ENCODE measurements around the gene PRRT4.

The PRRT4 gene

DNA sequence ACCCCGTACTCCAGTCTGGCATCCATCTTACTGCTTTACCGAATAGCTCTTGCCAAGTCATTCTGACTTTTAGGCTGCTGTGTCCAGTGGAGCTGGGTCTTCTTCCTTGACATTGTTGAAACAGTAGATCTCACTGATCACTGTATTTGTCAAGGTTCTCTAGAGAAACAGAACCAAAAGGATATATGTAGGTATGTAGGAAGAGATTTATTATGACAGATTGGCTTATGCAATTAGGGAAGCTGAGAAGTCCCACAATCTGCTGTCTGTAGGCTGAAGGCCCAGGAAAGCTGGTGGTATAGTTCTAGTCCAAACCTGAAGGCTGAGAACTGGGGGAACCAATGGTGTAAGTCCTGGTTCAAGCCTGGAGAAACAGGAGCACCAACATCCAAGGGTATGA lies 12.1 kb upstream of the PRRT4 start:
- no peak for DNase-seq (ENCODE audit: low read depth)

DNA sequence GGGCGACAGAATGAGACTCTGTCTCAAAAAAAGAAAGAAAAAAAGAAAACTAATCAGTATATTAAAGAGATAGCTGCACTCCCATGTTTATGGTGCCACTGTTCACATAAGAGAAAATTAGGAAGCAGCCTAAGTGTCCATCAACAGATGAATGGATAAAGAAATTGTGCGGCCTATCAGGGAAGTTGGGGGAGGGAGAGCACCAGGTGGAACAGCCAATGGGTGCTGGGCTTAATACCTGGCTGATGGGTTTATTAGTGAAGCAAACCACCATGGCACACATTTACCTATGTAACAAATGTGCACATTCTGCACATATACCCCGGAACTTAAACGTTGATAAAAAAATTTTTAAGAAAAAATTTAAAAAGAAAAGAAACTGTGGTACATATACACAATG lies 9.0 kb upstream of the PRRT4 start:
- no peak for DNase-seq (ENCODE audit: low read depth)

DNA sequence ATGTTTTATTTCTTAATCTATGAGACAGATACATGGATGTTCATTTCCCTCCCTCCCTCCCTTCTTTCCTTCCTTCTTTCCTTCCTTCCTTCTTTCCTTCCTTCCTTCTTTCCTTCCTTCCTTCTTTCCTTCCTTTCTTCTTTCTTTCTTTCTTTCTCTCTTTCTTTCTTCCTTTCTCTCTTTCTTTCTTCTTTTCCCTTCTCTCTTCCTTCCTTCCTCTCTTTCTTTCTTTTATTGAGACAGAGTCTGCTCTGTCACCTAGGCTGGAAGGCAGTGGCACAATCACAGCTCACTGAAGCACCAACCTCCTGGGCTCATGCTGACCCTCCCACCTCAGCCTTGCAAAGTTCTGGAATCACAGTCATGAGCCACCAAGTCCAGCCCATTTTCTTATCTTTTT lies 5.5 kb upstream of the PRRT4 start:
- no peak for DNase-seq (ENCODE audit: low read depth)

DNA sequence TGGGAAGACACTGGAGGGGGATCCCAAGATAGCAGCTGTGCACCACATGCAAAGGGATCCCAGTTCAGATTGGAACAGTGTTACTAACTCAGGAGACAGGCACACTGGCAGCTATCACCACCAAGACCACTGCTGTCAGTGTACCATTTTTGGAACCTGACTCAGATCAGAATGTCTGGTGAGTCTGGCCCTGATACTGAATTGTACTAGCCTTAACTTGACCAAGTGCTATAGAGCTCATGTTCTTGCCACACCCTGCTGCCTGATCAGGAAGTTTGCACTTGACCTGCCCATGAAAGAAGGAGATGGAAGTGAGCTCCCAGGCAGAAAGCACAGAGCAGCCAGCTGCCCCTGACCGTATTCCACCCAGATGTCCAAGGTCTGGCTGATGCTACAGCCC lies 4.8 kb upstream of the PRRT4 start:
- no peak for DNase-seq (ENCODE audit: low read depth)

DNA sequence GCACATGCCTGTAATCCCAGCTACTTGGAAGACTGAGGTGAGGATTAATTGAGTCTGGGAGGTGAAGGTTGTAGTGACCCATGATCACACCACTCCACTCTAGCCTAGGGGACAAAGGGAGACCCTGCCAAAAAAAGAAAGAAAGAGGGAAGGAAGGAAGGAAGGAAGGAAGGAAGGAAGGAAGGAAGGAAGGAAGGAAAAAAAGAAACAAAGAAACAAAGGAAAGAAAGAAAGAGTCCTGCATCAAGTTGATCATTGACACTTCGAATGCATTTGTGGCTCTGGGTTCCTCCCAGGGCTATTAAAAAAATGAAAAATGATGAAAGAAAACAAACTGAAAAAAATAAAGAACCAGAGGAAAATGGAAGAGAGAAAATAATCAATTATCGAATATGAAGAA lies 3.9 kb upstream of the PRRT4 start:
- DNase-seq (ENCODE audit: low read depth) = no peak

DNA sequence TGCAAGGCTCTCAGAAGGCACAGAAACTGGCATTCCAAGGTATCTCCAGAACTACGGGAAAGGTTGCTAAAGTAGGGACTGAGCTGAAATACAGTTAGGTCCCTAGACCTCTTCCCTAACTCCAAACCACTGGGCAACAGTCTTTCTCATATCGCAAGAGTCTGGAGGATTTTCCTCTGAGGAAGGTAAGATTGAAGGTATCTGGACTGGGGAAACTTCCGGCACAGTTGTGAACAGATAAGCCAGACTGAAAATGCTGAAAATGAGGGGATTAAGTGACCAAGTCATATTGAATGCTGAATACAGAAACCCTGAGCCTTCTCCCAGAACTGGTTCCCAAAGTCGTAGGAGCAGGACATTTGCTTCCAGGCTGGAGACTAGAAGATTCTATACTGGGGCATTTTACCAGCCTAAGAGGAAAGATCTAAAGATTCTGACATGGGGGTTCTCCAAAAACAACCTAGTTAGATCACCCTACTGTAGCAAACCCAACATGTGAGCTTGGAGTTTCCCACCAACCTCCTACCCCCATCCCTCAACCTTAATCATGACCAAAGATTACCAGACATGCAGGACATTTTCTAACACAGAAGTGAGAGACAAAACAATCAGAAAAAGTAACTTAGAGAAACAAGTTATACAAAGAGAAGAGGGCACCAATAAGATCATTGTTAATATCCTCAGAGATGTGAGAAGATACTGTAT lies 2.8 kb upstream of the PRRT4 start:
- DNase-seq (ENCODE audit: low read depth) = no peak

DNA sequence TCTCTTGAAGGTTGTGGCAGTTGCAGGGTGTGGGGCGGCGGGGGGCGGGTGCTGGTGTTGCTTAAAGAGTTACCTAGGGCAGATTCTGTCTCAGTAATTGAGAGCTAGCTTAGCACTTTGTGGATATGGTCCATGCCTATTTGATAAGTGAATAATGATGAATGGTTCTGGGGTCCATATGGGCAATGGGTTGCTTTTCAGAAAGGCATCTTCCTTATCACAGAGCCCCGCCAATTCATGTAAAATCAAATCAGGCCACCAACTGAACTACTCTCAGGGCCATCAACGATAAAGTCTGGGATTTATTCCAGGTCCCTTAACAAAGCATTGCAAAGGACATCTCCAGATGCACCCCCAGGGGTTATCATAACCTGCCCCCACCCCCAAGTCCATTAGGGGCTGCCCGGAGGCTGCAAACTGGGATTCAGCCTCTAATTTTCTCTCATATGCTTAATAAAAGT lies 1.8 kb upstream of the PRRT4 start:
- DNase-seq (ENCODE audit: low read depth) = no peak

DNA sequence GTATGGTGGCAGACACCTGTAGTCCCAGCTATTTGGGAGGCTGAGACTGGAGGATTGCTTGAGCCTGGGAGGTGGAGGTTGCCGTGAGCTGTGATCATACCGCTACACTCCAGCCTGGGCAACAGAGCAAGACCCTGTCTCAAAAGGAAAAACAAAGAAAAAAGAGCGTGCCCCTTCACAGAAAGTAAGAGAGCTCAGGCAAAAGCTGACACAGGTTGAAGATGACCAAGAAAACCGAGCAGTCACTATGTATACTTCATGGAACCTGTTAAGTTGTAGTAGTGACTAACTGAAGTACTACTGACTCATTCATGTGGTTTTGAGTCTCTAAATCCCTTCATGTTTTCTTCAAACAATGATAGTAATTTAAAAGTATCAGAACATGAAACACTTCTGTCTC lies 1.2 kb upstream of the PRRT4 start:
- no peak for DNase-seq (ENCODE audit: low read depth)

DNA sequence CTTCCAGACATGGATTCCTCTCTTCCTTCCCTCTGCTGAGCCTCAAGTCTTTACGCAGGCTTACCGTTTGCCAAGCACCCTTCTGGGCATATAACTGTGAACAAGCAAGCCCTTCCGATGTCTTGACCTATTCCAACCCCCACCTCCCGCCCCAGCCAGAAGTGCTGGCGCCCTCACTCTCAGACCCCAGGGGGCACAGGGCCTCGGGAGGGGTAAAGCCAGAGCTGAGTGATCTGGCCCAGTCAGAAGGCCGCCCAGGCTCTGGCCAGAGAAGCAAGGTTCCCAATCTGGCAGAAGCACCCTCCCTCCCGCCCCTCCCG lies 1.2 kb downstream of the PRRT4 start:
- DNase-seq (ENCODE audit: low read depth) = no peak

DNA sequence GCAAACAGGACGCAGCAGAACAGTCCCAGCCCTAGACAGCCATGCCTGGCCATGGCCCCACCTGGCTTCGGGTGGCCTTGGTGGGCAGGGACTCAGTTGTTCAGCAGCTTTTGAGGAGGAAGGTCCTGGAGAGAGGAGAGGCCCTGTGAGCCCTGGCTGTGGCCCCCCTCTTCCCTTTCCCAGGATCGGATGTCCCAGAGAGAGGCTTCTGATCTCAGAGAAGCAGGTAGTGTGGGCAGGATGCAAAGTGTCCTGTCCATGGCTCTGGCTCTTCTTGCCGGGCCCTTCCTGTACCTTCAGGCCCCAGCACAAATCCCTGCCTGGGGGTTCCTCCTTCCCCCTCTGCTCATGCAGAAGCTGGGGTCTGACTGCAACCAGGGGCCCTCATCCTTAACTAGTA lies 1.6 kb downstream of the PRRT4 start:
- DNase-seq (ENCODE audit: low read depth) = no peak

DNA sequence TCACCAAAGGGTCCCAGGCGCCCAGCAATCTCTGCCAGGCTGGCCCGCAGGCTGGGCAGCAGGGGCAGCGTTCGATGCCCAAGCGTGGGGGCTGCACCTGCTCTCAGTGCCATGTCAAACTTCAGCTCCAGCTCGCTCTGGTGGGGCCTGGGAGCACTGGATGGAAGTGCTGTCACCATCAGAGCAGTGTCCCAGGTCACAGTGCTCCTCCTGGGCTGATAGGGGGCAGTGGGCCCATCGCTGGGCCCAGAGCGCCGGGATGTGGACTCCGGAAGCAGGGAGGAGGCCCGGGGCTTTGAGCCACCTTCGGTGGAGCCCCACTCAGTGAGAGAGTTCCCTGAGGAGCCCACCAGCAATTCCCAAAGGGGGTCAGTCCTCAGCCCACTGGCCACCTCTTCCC lies 2.2 kb downstream of the PRRT4 start:
- no peak for DNase-seq (ENCODE audit: low read depth)

DNA sequence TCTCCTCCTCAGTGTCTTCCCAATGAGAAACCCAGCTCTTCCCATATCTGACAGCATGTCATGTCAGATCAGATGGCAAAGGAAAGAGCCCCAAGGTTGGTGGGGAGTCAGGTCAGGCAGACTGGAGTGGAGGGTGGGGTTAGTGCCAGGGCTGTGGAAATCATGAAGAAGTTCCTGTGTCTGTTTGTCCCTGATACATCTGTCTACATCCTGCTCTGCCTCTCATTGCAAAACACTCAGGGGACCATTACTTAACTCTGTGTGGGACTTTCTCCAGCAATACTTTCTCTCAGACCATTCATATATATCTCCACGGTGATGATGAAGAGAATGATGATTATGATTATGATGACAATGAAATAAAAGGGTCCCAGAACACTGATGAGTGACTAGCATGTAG lies 3.3 kb downstream of the PRRT4 start:
- DNase-seq (ENCODE audit: low read depth) = no peak

DNA sequence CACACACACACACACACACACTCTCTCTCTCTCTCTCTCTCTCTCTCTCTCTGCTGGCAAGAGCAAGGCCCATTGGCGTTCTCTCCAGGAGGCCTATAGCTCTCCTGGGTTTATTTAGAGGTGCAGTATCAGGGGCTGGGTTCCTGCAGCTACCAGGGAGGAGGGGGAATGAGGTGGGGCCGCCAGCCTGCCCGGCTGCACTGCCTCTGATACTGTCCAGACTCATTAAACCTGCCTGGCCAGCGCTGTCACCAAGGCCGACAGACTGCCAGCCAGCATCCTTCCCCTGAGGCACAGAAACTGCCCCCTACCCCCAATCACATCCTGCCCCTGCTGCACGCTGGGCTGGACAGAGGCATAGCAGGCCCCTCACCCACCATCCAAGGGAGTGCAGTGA lies 4.3 kb downstream of the PRRT4 start:
- DNase-seq (ENCODE audit: low read depth) = no peak

DNA sequence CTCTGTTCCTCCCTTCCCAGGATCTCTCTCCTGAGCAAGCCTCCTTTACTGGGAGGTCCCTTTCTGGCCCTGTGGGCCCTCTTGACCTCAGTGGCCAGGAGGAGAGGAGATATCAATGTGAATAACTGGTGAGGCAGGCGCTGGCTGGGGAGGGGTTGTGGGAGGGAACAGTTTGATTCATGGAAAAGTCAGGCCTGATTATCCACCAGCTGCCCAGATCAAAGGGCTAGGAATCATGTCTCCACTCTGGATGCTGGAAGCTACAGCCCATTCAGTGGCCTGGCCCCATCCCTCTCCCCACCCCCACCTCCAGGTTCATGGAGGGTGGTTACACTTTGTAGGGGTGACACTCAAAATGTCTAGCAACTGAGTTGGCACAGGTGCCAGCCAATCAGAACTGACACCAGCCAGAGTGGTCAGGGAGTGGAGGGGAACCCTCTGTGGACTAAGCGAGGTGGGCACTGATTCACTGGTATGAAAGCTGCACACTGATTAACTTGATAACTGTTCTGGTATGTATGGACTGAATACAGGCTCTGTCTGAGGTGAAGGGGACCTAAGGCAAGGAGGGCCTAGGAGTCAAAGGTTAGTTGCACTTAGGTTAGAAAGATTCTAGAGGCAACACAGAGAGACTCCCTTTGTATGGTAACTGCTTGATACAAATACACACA lies 4.8 kb downstream of the PRRT4 start:
- no peak for DNase-seq (ENCODE audit: low read depth)

DNA sequence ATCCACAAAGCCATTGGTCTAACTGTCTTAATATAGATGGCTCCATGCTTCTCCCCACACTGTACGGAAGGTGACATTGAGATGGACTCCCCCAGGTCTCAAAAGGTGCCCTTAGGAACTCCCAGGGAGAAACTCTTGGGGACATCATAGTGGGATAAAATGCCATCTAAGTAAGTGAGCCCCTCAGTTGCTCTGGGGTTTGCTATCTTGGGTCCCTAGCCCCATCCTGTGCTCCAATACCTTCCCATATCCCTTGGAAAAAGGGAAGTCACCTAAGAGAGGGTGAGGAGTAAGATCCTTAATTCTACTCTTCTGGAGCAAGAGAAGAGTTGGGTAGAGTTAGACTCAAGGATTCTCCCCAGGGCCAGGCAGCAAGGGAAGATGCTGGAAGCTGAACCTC lies 7.9 kb downstream of the PRRT4 start:
- DNase-seq (ENCODE audit: low read depth) = no peak

DNA sequence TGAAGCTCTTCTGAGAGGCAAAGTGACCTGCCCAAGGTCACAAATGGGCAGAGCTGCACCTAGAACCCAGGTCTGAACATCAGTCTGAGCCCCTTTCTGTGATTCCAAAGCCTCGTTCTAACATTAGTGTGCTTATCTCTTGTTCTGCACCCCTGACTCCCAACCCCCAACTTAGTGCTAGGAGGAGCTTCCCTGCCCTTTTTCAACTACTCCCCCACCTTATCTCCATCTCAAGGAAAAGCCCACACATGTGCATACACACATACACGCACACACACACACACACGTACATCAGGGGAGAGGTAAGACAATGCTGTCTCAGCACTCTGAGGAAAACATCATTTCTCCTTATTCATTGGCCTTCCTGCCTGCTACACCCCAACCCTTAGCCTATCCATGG lies 8.3 kb downstream of the PRRT4 start:
- DNase-seq (ENCODE audit: low read depth) = no peak

DNA sequence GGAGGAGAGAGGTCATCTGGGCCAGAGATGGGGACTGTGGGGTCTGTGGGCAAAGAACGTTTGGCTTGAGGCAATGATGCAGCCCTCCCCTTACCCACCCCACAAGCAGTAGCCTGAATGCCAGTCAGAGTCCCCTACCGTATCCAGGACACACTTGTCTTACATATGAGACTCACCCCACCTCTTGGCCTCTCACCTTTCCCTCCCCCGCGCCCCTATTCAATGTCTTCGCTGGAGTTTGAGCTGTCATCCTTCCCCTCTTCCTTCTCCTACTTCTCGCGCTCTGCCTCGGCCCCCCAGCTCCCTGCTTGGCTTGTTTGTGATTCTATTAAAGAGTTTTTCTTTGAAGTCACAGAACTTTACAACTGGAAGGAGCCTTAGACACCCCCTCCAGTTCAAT lies 8.9 kb downstream of the PRRT4 start:
- DNase-seq (ENCODE audit: low read depth) = no peak

DNA sequence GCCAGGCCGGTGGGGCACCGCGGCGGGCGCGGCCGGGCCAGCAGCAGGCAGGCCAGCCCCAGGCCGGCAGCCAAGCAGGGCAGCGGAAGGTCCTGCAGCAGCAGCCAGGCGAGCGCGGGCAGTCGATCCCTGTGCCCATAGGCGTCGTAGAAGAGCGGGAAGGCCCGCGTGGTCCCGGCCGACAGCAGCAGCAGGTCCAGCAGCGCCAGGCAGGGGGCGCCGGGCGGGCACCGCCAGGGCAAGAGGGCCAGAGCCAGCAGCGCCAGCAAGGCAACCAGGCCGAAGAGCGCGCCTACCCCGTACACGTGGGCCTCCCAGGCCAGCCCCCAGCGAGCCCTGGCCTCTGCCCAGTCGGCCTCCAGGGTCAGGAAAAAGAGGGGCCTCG lies 9.3 kb downstream of the PRRT4 start:
- no peak for DNase-seq (ENCODE audit: low read depth)

DNA sequence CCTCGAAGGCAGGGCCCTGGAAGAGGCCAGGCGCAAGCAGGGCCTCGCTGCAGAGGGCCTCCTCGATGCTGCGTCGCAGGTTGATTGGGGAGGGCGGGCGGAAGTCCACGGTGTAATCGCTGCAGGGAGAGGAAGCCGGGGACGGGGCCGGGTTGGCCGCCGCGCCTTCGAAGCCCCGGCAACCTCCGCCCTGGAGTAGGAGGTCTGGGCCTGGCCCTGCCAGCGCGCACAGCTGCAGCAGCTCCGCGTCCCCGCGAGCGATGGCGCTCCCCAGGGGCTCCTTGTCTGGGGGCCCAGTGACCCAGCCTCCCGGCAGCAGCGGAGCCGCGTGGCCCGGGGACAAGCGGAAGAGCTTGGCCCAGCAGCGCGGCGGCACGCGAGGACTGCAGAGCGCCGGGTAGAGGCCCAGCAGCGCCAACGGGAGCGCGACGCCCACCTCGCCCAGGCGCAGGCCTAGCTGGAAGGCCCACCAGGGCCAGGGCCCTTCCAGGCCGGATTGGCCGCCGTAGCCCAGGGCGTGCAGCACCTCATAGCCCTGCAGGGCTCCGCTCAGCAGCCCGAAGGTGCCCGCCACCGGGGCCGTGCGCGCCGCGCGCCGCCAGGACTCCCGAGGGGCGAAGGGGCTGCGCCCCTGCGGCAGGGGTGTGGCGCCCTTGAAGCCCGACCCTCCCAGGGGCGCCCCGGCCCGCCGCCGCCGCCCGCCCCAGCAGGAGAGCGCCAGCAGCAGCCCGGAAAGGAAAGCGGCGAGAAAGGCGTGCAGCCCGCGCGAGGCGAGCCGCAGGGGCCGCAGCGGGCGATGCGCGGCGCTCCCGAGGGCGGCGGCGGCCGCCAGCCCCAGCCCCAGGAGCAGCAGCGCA lies 10.0 kb downstream of the PRRT4 start:
- DNase-seq (ENCODE audit: low read depth) = no peak

DNA sequence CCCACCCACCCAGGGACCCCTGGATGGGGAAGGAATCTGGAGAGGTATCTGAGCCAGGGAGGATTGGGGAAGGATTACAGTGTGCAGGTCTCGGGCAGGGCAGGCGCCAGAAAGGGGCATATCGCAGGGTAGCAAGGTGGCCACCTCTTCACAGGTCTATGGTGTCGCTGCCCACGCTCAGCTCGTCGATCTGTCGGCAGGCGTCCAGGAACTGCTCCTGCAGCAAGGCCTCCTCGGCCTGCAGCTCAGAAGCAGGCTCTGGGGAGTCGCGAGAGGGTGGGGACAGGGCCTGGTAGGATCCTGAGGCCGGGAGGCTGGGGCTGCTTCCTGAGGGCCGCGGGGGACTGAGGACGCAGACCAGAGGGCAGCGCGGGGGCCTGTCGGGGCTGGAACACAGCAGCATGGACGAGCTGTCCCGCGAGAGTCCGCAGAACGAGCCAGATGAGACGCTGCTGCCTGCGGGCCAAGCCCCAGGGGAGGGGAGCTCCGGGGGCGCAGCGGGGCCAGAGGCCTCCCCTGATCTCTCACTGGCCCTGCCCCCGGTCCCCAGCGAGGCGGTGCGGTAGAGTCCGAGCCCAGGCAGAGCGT lies 10.7 kb downstream of the PRRT4 start:
- DNase-seq (ENCODE audit: low read depth) = no peak

DNA sequence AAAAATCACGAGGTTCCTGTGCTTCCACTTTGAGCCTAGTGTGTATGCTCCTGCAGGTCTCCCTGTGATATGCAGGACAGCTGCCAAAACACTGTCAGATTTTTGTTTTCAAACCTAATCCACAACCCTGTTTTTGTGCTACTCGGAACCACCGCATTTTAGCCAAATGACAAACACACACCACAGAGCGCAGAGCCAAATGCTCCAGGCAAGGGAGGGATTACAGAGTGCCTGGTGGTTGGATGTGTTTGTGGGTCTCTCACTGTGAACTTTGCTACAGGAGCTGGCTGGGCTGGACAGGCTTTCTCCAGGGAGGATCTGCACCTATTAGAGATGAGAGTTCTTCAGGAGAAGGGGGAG lies 12.0 kb downstream of the PRRT4 start:
- DNase-seq (ENCODE audit: low read depth) = no peak

DNA sequence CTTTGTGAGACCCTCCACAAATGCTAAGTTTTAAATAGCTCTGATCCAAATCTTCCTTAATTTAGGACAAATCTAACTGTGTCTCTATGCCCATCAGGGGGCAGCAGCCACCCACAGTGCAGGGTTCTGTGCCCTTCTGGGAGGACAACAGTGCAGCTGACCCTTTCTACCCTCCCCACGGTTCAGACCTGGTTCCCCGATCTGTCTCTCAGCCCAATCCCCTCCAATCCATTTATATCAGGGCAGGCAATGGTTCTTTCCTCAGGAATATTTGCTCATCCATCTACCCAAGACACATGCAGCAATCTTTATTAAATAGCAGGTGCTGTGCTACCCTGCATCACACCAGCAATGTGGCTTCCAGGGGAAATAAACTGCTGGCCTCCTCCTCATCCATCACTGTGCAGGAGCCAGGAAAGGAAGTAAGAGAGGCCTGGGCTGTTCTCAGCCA lies 13.8 kb downstream of the PRRT4 start:
- no peak for DNase-seq (ENCODE audit: low read depth)

DNA sequence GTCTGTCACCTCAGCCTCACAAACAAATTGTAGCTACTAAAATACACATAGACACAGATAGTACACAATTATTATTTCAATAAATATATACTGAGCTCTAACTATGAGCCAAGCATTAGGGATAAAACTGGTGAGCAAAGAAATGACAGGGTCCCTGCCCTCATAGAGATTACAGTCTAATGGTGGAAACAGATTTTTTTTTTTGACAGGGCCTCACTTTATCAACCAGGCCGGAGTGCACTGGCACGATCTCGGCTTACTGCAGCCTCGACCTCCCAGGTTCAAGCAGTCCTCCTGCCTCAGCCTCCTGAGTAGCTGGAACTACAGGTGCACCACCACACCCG lies 17.1 kb downstream of the PRRT4 start:
- DNase-seq (ENCODE audit: low read depth) = no peak

Data from stimulated activated CD8-positive, alpha-beta memory T cell treated with anti-CD3 and anti-CD28 coated beads, Interleukin-15, amount 100 ng/mL, for 24 hours (primary cell).